Suprapubic skin (tissue), 3 donors: ENCODE data around the gene MATR3.

Source experiments
- CTCF ChIP-seq, 2 donors: fragments of 200-600 bp in 1 of 2; fragments of 450-650 bp in 1 of 2; sonication (generic) in 1 of 2; IDR thresholded peaks; one replicate each; pipeline ENCODE4 v1.5.1; 2016 to 2019; ENCODE audit warnings: antibody characterized with exemption in 2 of 2, mild to moderate bottlenecking in 1 of 2, moderate library complexity in 1 of 2
- POLR2AphosphoS5 ChIP-seq, 3 donors: sonication (generic); formaldehyde crosslinking; IDR thresholded peaks; one replicate each; pipeline ENCODE4 v1.6.1; 2017; ENCODE audit warnings: antibody characterized with exemption in 3 of 3

- TF ChIP-seq POLR2AphosphoS5 (IDR thresholded peaks at IDR 0.05) (no peak), CTCF (IDR thresholded peaks at IDR 0.05) (no peak)
These were observed 81.4 kb downstream of the MATR3 start for GRCh38 chr5:139374909-139375308.
